GM23338 (cell line): ENCODE data around the gene HPX. TPM values are rescaled to one million over a fixed set of nuclear protein-coding genes. Genes with fewer than 3 reads are reported as not detected.

Experiments used
- ATAC-seq: fragments of 200-7000 bp; cut with Tn5 transposase; 3 replicates; pipeline ENCODE4 v1.9.1; 2020
- DNase-seq: peaks from one replicate; pipeline ENCODE4 v3.0.0-alpha.2; 2015; ENCODE audit warnings: low spot score
- H2AFZ ChIP-seq: fragments of 200-600 bp; sonication (generic); 2 replicates; pipeline ENCODE4 v1.8.0; 2016; ENCODE audit warnings: antibody characterized with exemption, mild to moderate bottlenecking, moderate library complexity
- H3F3A ChIP-seq: fragments of 200-600 bp; sonication (generic); replicated peaks from 2 replicates; pipeline ENCODE4 v1.8.0; 2017; ENCODE audit warnings: antibody characterized with exemption, mixed run types, low read depth
- H3K27ac ChIP-seq: fragments of 200-600 bp; sonication (generic); 2 replicates; pipeline ENCODE4 v1.6.1; 2016; ENCODE audit warnings: low read depth
- H3K27me3 ChIP-seq: fragments of 200-600 bp; sonication (generic); 2 replicates; pipeline ENCODE4 v1.8.0; 2016; ENCODE audit warnings: mild to moderate bottlenecking, mixed run types, moderate library complexity; ENCODE audit not compliant: insufficient read depth
- H3K36me3 ChIP-seq: fragments of 200-600 bp; sonication (generic); 2 replicates; pipeline ENCODE4 v1.8.0; 2016; ENCODE audit warnings: mild to moderate bottlenecking; ENCODE audit not compliant: insufficient read depth
- H3K4me1 ChIP-seq: fragments of 200-600 bp; sonication (generic); 2 replicates; pipeline ENCODE4 v1.8.0; 2016; ENCODE audit warnings: mild to moderate bottlenecking, moderate library complexity; ENCODE audit not compliant: insufficient read depth
- H3K4me2 ChIP-seq: fragments of 200-600 bp; sonication (generic); 2 replicates; pipeline ENCODE4 v1.7.1; 2017; ENCODE audit warnings: mixed run types
- H3K4me3 ChIP-seq: fragments of 200-600 bp; sonication (generic); 2 replicates; pipeline ENCODE4 v1.6.1; 2016; ENCODE audit warnings: mixed run types
- H3K79me2 ChIP-seq: fragments of 200-600 bp; sonication (generic); replicated peaks from 2 replicates; pipeline ENCODE4 v1.8.0; 2017; ENCODE audit warnings: mild to moderate bottlenecking; ENCODE audit not compliant: insufficient read depth
- H3K9me2 ChIP-seq: fragments of 200-600 bp; sonication (generic); 2 replicates; pipeline ENCODE4 v1.8.0; 2017; ENCODE audit not compliant: insufficient read depth
- H4K20me1 ChIP-seq: fragments of 200-600 bp; sonication (generic); replicated peaks from 2 replicates; pipeline ENCODE4 v1.8.0; 2017; ENCODE audit warnings: mild to moderate bottlenecking; ENCODE audit not compliant: insufficient read depth
- H3K27ac Mint-ChIP-seq: 2 replicates; pipeline ENCODE4 v1.8.0; 2020; ENCODE audit warnings: inconsistent platforms, mild to moderate bottlenecking, moderate library complexity, mixed read lengths
- H3K27me3 Mint-ChIP-seq: 3 replicates; pipeline ENCODE4 v1.8.0; 2022; ENCODE audit warnings: low read depth, mild to moderate bottlenecking, moderate library complexity, mixed read lengths, inconsistent platforms; ENCODE audit not compliant: insufficient read depth, poor library complexity
- H3K36me3 Mint-ChIP-seq: 3 replicates; pipeline ENCODE4 v1.8.0; 2021; ENCODE audit warnings: low read depth, mild to moderate bottlenecking, inconsistent platforms, moderate library complexity, mixed read lengths
- H3K4me1 Mint-ChIP-seq: 3 replicates; pipeline ENCODE4 v1.8.0; 2020; ENCODE audit warnings: mild to moderate bottlenecking, inconsistent platforms, mixed read lengths
- H3K4me3 Mint-ChIP-seq: 3 replicates; pipeline ENCODE4 v1.8.0; 2021; ENCODE audit warnings: moderate library complexity, mild to moderate bottlenecking, inconsistent platforms, mixed read lengths
- H3K9me3 Mint-ChIP-seq: 3 replicates; pipeline ENCODE4 v1.8.0; 2020; ENCODE audit warnings: moderate library complexity, mild to moderate bottlenecking, inconsistent platforms, mixed read lengths
- CREB1 ChIP-seq: fragments of 250-450 bp; sonication (Bioruptor Pico); IDR thresholded peaks from 2 replicates; pipeline ENCODE4 v1.5.0; 2020; ENCODE audit warnings: low read depth, mild to moderate bottlenecking, moderate library complexity
- CTCF ChIP-seq, 2 experiments: fragments of 200-600 bp in 1 of 2; sonication (generic) in 1 of 2; conservative IDR thresholded peaks; 2 replicates each; pipeline versions ENCODE4 v1.5.1 to v1.6.1; 2016 to 2017; ENCODE audit warnings: antibody characterized with exemption in 2 of 2, low read depth in 2 of 2, mild to moderate bottlenecking in 2 of 2, moderate library complexity in 1 of 2
- ETS1 ChIP-seq: IDR thresholded peaks from 2 replicates; pipeline ENCODE4 v1.6.1; 2016; ENCODE audit warnings: antibody characterized with exemption
- EZH2 ChIP-seq: fragments of 200-600 bp; sonication (generic); IDR thresholded peaks from one replicate; pipeline ENCODE4 v1.8.0; 2017; ENCODE audit warnings: antibody characterized with exemption, mild to moderate bottlenecking, low read depth; ENCODE audit not compliant: unreplicated experiment
- EZH2phosphoT487 ChIP-seq: fragments of 200-600 bp; sonication (generic); IDR thresholded peaks from one replicate; pipeline ENCODE4 v1.8.1; 2018; ENCODE audit warnings: antibody characterized with exemption; ENCODE audit not compliant: unreplicated experiment
- JUNB ChIP-seq: IDR thresholded peaks from one replicate; pipeline ENCODE4 v1.6.1; 2016; ENCODE audit warnings: antibody characterized with exemption; ENCODE audit not compliant: unreplicated experiment
- NANOG ChIP-seq: IDR thresholded peaks from 2 replicates; pipeline ENCODE4 v1.6.1; 2016; ENCODE audit warnings: antibody characterized with exemption, borderline replicate concordance
- POLR2AphosphoS5 ChIP-seq: IDR thresholded peaks from 2 replicates; pipeline ENCODE4 v1.6.1; 2016; ENCODE audit warnings: antibody characterized with exemption, low read depth
- REST ChIP-seq: IDR thresholded peaks from one replicate; pipeline ENCODE4 v1.6.1; 2018; ENCODE audit warnings: antibody characterized with exemption; ENCODE audit not compliant: unreplicated experiment
- STAT1 ChIP-seq: IDR thresholded peaks from one replicate; pipeline ENCODE4 v1.6.1; 2016; ENCODE audit warnings: antibody characterized with exemption; ENCODE audit not compliant: unreplicated experiment
- ZNF114 ChIP-seq: fragments of 250-450 bp; sonication (Bioruptor Pico); IDR thresholded peaks from 2 replicates; pipeline ENCODE4 v1.5.0; 2020; ENCODE audit warnings: mild to moderate bottlenecking, moderate library complexity
- ZNF331 ChIP-seq: fragments of 250-450 bp; sonication (Bioruptor Pico); IDR thresholded peaks from 2 replicates; pipeline ENCODE4 v1.5.0; 2020; ENCODE audit warnings: low read depth, mild to moderate bottlenecking, moderate library complexity
- ZNF462 ChIP-seq: fragments of 250-450 bp; sonication (Bioruptor Pico); IDR thresholded peaks from 2 replicates; pipeline ENCODE4 v1.5.0; 2020; ENCODE audit warnings: mild to moderate bottlenecking, moderate library complexity
- polyA plus RNA-seq: library from polyadenylated mRNA; unstranded; fragments of >200 nt; fragmentation: Nextera tagmentation; extraction: Ambion mirVana; gene quantifications from 2 replicates; pipeline ENCODE4 v1.2.1, GENCODE V29; 2016
- total RNA-seq: library from RNA; depleted of rRNA; stranded (reverse); fragments of >200 nt; shearing (Covaris generic); gene quantifications from 2 replicates; pipeline ENCODE4 v1.2.3, GENCODE V29; 2014

Gene HPX
- total and polyA plus RNA-seq, 2 experiments from 2014 or later: 0.47 to 0.63 TPM

GRCh38 chr11:6393989-6394670 is 46.7 kb downstream of the HPX start:
- no peak overlapping the region for H3K27ac ChIP-seq
- no peaks in the 10 kb centered on the region for H3K36me3 ChIP-seq
- H3K4me1 ChIP-seq: peaks cover 7% of the 10 kb centered on the region
- H3K4me3 ChIP-seq: no peak overlapping the region
- TF ChIP-seq CREB1 (CRISPR knock-in tag) (no peak), EZH2 (no peak), JUNB (no peak), STAT1 (no peak), ETS1 (no peak), CTCF (conservative IDR thresholded peaks at IDR 0.05; ENCODE audit: low read depth in 2 of 2) (no peak), ZNF114 (CRISPR knock-in tag) (no peak), POLR2AphosphoS5 (no peak), NANOG (no peak), ZNF331 (CRISPR knock-in tag) (no peak), ZNF462 (CRISPR knock-in tag) (no peak), REST (no peak), EZH2phosphoT487 (no peak)
- peaks cover 6% of the 10 kb centered on the region; the same call in 1 of the 2 replicates for H3K27me3 ChIP-seq
- no peaks in the 10 kb centered on the region for H4K20me1 ChIP-seq
- H3K79me2 ChIP-seq: no peaks in the 10 kb centered on the region
- no peak overlapping the region for H3K4me2 ChIP-seq
- no peaks in the 10 kb centered on the region for H3K9me2 ChIP-seq
- no peaks in the 10 kb centered on the region for H3K36me3 Mint-ChIP-seq
- H3K4me3 Mint-ChIP-seq: no peak overlapping the region
- H3K4me1 Mint-ChIP-seq: peaks cover 6% of the 10 kb centered on the region
- H3F3A ChIP-seq: no peaks in the 10 kb centered on the region
- ATAC-seq: no peak
- DNase-seq: no peak
- H2AFZ ChIP-seq: no peak overlapping the region
- no peak overlapping the region for H3K27ac Mint-ChIP-seq
- no peaks in the 10 kb centered on the region for H3K9me3 Mint-ChIP-seq
- peaks cover 10% of the 10 kb centered on the region for H3K27me3 Mint-ChIP-seq
